SU-DHL-6 (cell line): ENCODE measurements around the gene GJB6.

Source experiments
- CTCF ChIP-seq: fragments of 200-600 bp; sonication (generic); IDR thresholded peaks from one replicate; pipeline ENCODE4 v1.5.1; 2017; ENCODE audit warnings: antibody characterized with exemption, mild to moderate bottlenecking, low read length, moderate library complexity; ENCODE audit not compliant: insufficient read depth, poor library complexity, severe bottlenecking
- EZH2phosphoT487 ChIP-seq: fragments of 200-600 bp; sonication (generic), shearing (Covaris generic); conservative IDR thresholded peaks from 2 replicates; pipeline ENCODE4 v1.6.1; 2018; ENCODE audit warnings: mild to moderate bottlenecking, antibody characterized with exemption, low read length, moderate library complexity, mixed read lengths

GRCh38 chr13:20193907-20194631 is 38.0 kb downstream of the GJB6 start:
- TF ChIP-seq EZH2phosphoT487 (no peak), CTCF (no peak)
